Measurements from ENCODE around the gene POLRMT. TPM values are rescaled to one million over a fixed set of nuclear protein-coding genes. Genes with fewer than 3 reads are reported as not detected.

Gene POLRMT
- total and polyA plus RNA-seq, 2 experiments from 2014 or later = 98.0 to 148 TPM

GRCh38 chr19:588093-588740 lies 45.1 kb downstream of the POLRMT start:
- peak; percentile 92 for DNase-seq (ENCODE audit: low spot score)

GRCh38 chr19:585551-586110 lies 47.7 kb downstream of the POLRMT start:
- Histone ChIP-seq H4K20me1 (replicated peaks; ENCODE audit: insufficient read depth) (peaks cover 6% of the 10 kb centered on the region; the same call in 1 of the 2 replicates), H3K36me3 (ENCODE audit: insufficient read depth) (no peaks in the 10 kb centered on the region; the same call in 1 of the 2 replicates), H3K4me2 (no peak overlapping the region), H3K4me1 (ENCODE audit: insufficient read depth) (peaks cover 5% of the 10 kb centered on the region; the same call in 1 of the 2 replicates), H3K27me3 (ENCODE audit: insufficient read depth) (peaks cover 16% of the 10 kb centered on the region), H3F3A (replicated peaks; ENCODE audit: low read depth) (peaks cover 14% of the 10 kb centered on the region), H3K27ac (ENCODE audit: low read depth) (no peak overlapping the region), H3K4me3 (no peak overlapping the region), H3K9me2 (ENCODE audit: insufficient read depth) (no peaks in the 10 kb centered on the region), H3K79me2 (replicated peaks; ENCODE audit: insufficient read depth) (no peaks in the 10 kb centered on the region), H2AFZ (no peak overlapping the region)
- DNase-seq (ENCODE audit: low spot score) (peak; percentile 6), ATAC-seq (no peak)
- Mint-ChIP-seq H3K36me3 (ENCODE audit: low read depth) (peaks cover 7% of the 10 kb centered on the region), H3K27me3 (ENCODE audit: insufficient read depth, low read depth, poor library complexity) (peaks cover 36% of the 10 kb centered on the region), H3K9me3 (no peaks in the 10 kb centered on the region), H3K27ac (no peak overlapping the region), H3K4me3 (no peak overlapping the region), H3K4me1 (peaks cover 5% of the 10 kb centered on the region; the same call in 2 of the 3 replicates)
- TF ChIP-seq JUNB (IDR thresholded peaks at IDR 0.05; ENCODE audit: unreplicated experiment) = no peak
- TF ChIP-seq REST (IDR thresholded peaks at IDR 0.05; ENCODE audit: unreplicated experiment) = no peak
- TF ChIP-seq NANOG (IDR thresholded peaks at IDR 0.05; ENCODE audit: borderline replicate concordance) = no peak
- no peak for TF ChIP-seq STAT1 (IDR thresholded peaks at IDR 0.05; ENCODE audit: unreplicated experiment)

More at GRCh38 chr19:588093-588740, 45.1 kb downstream of the POLRMT start:
- no peaks in the 10 kb centered on the region for H3K36me3 ChIP-seq (ENCODE audit: insufficient read depth)
- peak; percentile 61 to 74 for TF ChIP-seq CTCF (conservative IDR thresholded peaks at IDR 0.05; ENCODE audit: low read depth in 2 of 2)
- TF ChIP-seq ZNF114 (CRISPR knock-in tag; IDR thresholded peaks at IDR 0.05) = no peak
- H3K9me2 ChIP-seq (ENCODE audit: insufficient read depth) = no peaks in the 10 kb centered on the region
- peaks cover 9% of the 10 kb centered on the region for H3F3A ChIP-seq (replicated peaks; ENCODE audit: low read depth)
- H3K4me3 Mint-ChIP-seq = no peak overlapping the region; the same call in 2 of the 3 replicates
- peaks cover 5% of the 10 kb centered on the region; the same call in 2 of the 3 replicates for H3K4me1 Mint-ChIP-seq
- H3K27ac Mint-ChIP-seq = no peak overlapping the region
- no peaks in the 10 kb centered on the region for H3K9me3 Mint-ChIP-seq
- 0 out of 2 replicates have a peak overlapping the region, but pooled peaks have one; percentile 23 for H3K4me3 ChIP-seq
- no peak overlapping the region for H3K27ac ChIP-seq (ENCODE audit: low read depth)
- H4K20me1 ChIP-seq (replicated peaks; ENCODE audit: insufficient read depth) = peaks cover 4% of the 10 kb centered on the region; the same call in 1 of the 2 replicates
- H3K27me3 Mint-ChIP-seq (ENCODE audit: insufficient read depth, low read depth, poor library complexity) = peaks cover 54% of the 10 kb centered on the region
- peaks cover under 1% of the 10 kb centered on the region; the same call in 2 of the 3 replicates for H3K36me3 Mint-ChIP-seq (ENCODE audit: low read depth)
- H3K4me2 ChIP-seq = peak overlapping the region; percentile 66
- no peak overlapping the region for H2AFZ ChIP-seq
- H3K27me3 ChIP-seq (ENCODE audit: insufficient read depth) = peaks cover 31% of the 10 kb centered on the region
- H3K4me1 ChIP-seq (ENCODE audit: insufficient read depth) = peaks cover 5% of the 10 kb centered on the region; the same call in 1 of the 2 replicates
- no peaks in the 10 kb centered on the region for H3K79me2 ChIP-seq (replicated peaks; ENCODE audit: insufficient read depth)
- ATAC-seq = peak; percentile 51
